Hepatocyte (in vitro differentiated cells): ENCODE measurements around the gene MICU2. TPM values are rescaled to one million over a fixed set of nuclear protein-coding genes. Genes with fewer than 3 reads are reported as not detected.

Source experiments
- DNase-seq: peaks from one replicate; pipeline ENCODE4 v3.0.0-alpha.2; 2016; ENCODE audit warnings: low spot score
- H2AFZ ChIP-seq: fragments of 200-600 bp; sonication (generic); 2 replicates; pipeline ENCODE4 v1.6.0; 2016; ENCODE audit warnings: antibody characterized with exemption, mild to moderate bottlenecking
- H3K27ac ChIP-seq: fragments of 200-600 bp; sonication (generic); 2 replicates; pipeline ENCODE4 v1.5.1; 2016; ENCODE audit warnings: mild to moderate bottlenecking
- H3K27me3 ChIP-seq: fragments of 200-600 bp; sonication (generic); 2 replicates; pipeline ENCODE4 v1.6.1; 2016
- H3K36me3 ChIP-seq: fragments of 200-600 bp; sonication (generic); replicated peaks from 2 replicates; pipeline ENCODE4 v1.5.1; 2016; ENCODE audit warnings: low read depth; ENCODE audit not compliant: insufficient read depth
- H3K4me1 ChIP-seq: fragments of 200-600 bp; sonication (generic); 2 replicates; pipeline ENCODE4 v1.5.1; 2016; ENCODE audit warnings: mild to moderate bottlenecking, moderate library complexity; ENCODE audit not compliant: insufficient read depth
- H3K4me2 ChIP-seq: fragments of 200-600 bp; sonication (generic); 2 replicates; pipeline ENCODE4 v1.6.0; 2016
- H3K4me3 ChIP-seq: fragments of 200-600 bp; sonication (generic); 2 replicates; pipeline ENCODE4 v1.5.1; 2016; ENCODE audit warnings: mild to moderate bottlenecking
- H3K79me2 ChIP-seq: fragments of 200-600 bp; sonication (generic); 2 replicates; pipeline ENCODE4 v1.6.0; 2017; ENCODE audit warnings: mild to moderate bottlenecking
- H3K9me2 ChIP-seq: fragments of 200-600 bp; sonication (generic); replicated peaks from 2 replicates; pipeline ENCODE4 v1.6.0; 2017; ENCODE audit warnings: mild to moderate bottlenecking; ENCODE audit not compliant: insufficient read depth
- H3K9me3 ChIP-seq: fragments of 200-600 bp; sonication (generic); 2 replicates; pipeline ENCODE4 v1.5.1; 2016; ENCODE audit warnings: low read depth, mild to moderate bottlenecking
- H4K20me1 ChIP-seq: fragments of 200-600 bp; sonication (generic); 2 replicates; pipeline ENCODE4 v1.6.0; 2016; ENCODE audit warnings: mild to moderate bottlenecking; ENCODE audit not compliant: insufficient read depth, poor library complexity, severe bottlenecking
- CTCF ChIP-seq: fragments of 200-600 bp; sonication (generic); IDR thresholded peaks from 2 replicates; pipeline ENCODE4 v1.5.1; 2016; ENCODE audit warnings: antibody characterized with exemption, mild to moderate bottlenecking; ENCODE audit not compliant: poor library complexity
- EZH2 ChIP-seq: fragments of 200-600 bp; sonication (generic); IDR thresholded peaks from 2 replicates; pipeline ENCODE4 v1.6.1; 2016; ENCODE audit warnings: antibody characterized with exemption, mild to moderate bottlenecking, borderline replicate concordance
- EZH2phosphoT487 ChIP-seq: fragments of 200-600 bp; sonication (generic); IDR thresholded peaks from one replicate; pipeline ENCODE4 v1.6.1; 2018; ENCODE audit warnings: antibody characterized with exemption, mild to moderate bottlenecking, low read depth, moderate library complexity; ENCODE audit not compliant: unreplicated experiment, severe bottlenecking
- WGBS: methylation state at CpG from one replicate; pipeline ENCODE4 v1.1.6; 2016; ENCODE audit warnings: low lambda C conversion rate; ENCODE audit errors: missing lambda C conversion rate; 5-methylcytosine and 5-hydroxymethylcytosine counted together
- polyA plus RNA-seq: library from polyadenylated mRNA; unstranded; fragments of >200 nt; fragmentation: Nextera tagmentation; extraction: Ambion mirVana; gene quantifications from 2 replicates; pipeline ENCODE4 v1.2.1, GENCODE V29; 2016
- total RNA-seq: library from RNA; depleted of rRNA; stranded (reverse); fragments of >200 nt; gene quantifications from 2 replicates; pipeline ENCODE4 v1.2.3, GENCODE V29; 2014

MICU2 gene
- total and polyA plus RNA-seq, 2 experiments from 2014 or later = 48.1 to 95.7 TPM

- H3K27me3 ChIP-seq = no peaks in the 10 kb centered on the region
- H3K9me3 ChIP-seq = no peaks in the 10 kb centered on the region
- H3K4me2 ChIP-seq = no peak overlapping the region
- no peaks in the 10 kb centered on the region for H3K9me2 ChIP-seq
- H4K20me1 ChIP-seq = peaks cover 5% of the 10 kb centered on the region
- no peak for DNase-seq
- TF ChIP-seq CTCF (no peak), EZH2 (no peak), EZH2phosphoT487 (no peak)
- no peaks in the 10 kb centered on the region for H3K4me1 ChIP-seq
- H3K79me2 ChIP-seq = peaks cover 76% of the 10 kb centered on the region
- no peak overlapping the region for H2AFZ ChIP-seq
- H3K4me3 ChIP-seq = no peak overlapping the region
- 89% methylated on average over 1 of the region's 1 CpG for WGBS
- no peak overlapping the region for H3K27ac ChIP-seq
- H3K36me3 ChIP-seq = no peaks in the 10 kb centered on the region
These were observed 25.2 kb downstream of the MICU2 start for GRCh38 chr13:21578748-21579147.

- Histone ChIP-seq H3K4me2 (no peak overlapping the region), H3K9me3 (no peaks in the 10 kb centered on the region), H3K9me2 (no peaks in the 10 kb centered on the region), H3K4me1 (no peaks in the 10 kb centered on the region), H3K36me3 (no peaks in the 10 kb centered on the region), H4K20me1 (peaks cover 5% of the 10 kb centered on the region), H3K27ac (no peak overlapping the region), H3K79me2 (peaks cover 65% of the 10 kb centered on the region), H3K4me3 (no peak overlapping the region), H2AFZ (no peak overlapping the region), H3K27me3 (no peaks in the 10 kb centered on the region)
- TF ChIP-seq CTCF (no peak), EZH2 (no peak), EZH2phosphoT487 (no peak)
- DNase-seq = no peak
These were observed 27.5 kb downstream of the MICU2 start for GRCh38 chr13:21576426-21576825.

GRCh38 chr13:21573920-21574712 is 29.9 kb downstream of the MICU2 start:
- TF ChIP-seq CTCF (no peak), EZH2phosphoT487 (no peak), EZH2 (no peak)
- 57% methylated on average over 2 of the region's 2 CpGs for WGBS
- H3K4me2 ChIP-seq = no peak overlapping the region
- no peak overlapping the region for H3K4me3 ChIP-seq
- H2AFZ ChIP-seq = no peak overlapping the region
- DNase-seq = no peak
- no peak overlapping the region for H3K27ac ChIP-seq
- no peaks in the 10 kb centered on the region for H3K4me1 ChIP-seq
- no peaks in the 10 kb centered on the region for H3K36me3 ChIP-seq
- no peaks in the 10 kb centered on the region for H4K20me1 ChIP-seq
- no peaks in the 10 kb centered on the region for H3K27me3 ChIP-seq
- no peaks in the 10 kb centered on the region for H3K9me2 ChIP-seq
- no peaks in the 10 kb centered on the region for H3K9me3 ChIP-seq
- peaks cover 62% of the 10 kb centered on the region for H3K79me2 ChIP-seq
